Measurements from ENCODE around the gene CRYBG1.

CRYBG1 gene

DNA sequence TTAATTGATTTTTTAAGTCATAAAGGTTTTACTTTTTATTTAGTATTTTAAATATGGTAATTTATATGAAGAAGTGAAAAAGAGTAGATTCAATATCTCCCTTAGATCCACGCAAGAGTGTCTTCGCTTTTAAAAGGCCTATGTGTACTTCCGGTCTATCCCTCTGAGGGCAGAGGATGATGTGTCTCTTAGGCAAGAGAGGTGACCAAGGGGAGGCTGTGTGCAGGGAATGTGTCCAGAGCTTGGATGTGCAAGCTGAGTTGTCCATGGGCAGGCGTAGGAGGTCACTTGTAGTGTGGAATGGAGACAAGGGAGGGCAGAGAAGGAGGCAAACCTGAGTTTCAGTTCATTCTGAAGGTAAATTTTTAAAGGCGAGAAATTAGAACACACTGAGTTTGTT lies 113.9 kb downstream of the CRYBG1 start:
- no peaks in the 10 kb centered on the region for H3K27me3 ChIP-seq (ENCODE audit: insufficient read depth, low read length, poor library complexity, severe bottlenecking)
- TF ChIP-seq, protein P1, sequence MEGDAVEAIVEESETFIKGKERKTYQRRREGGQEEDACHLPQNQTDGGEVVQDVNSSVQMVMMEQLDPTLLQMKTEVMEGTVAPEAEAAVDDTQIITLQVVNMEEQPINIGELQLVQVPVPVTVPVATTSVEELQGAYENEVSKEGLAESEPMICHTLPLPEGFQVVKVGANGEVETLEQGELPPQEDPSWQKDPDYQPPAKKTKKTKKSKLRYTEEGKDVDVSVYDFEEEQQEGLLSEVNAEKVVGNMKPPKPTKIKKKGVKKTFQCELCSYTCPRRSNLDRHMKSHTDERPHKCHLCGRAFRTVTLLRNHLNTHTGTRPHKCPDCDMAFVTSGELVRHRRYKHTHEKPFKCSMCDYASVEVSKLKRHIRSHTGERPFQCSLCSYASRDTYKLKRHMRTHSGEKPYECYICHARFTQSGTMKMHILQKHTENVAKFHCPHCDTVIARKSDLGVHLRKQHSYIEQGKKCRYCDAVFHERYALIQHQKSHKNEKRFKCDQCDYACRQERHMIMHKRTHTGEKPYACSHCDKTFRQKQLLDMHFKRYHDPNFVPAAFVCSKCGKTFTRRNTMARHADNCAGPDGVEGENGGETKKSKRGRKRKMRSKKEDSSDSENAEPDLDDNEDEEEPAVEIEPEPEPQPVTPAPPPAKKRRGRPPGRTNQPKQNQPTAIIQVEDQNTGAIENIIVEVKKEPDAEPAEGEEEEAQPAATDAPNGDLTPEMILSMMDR (conservative IDR thresholded peaks at IDR 0.05; ENCODE audit: low read length), result no peak
- no peak for TF ChIP-seq EZH2phosphoT487 (IDR thresholded peaks at IDR 0.05; ENCODE audit: borderline replicate concordance)
- no peaks in the 10 kb centered on the region for H3K9me2 ChIP-seq (replicated peaks; ENCODE audit: low read depth, low read length)
- H3K4me2 ChIP-seq (ENCODE audit: low read depth, low read length, poor library complexity, severe bottlenecking), result no peak overlapping the region
- H3K4me3 ChIP-seq (ENCODE audit: low read length, poor library complexity, severe bottlenecking), result no peak overlapping the region
- H3K36me3 ChIP-seq (ENCODE audit: insufficient read depth, low read length), result no peaks in the 10 kb centered on the region
- no peaks in the 10 kb centered on the region for H3F3A ChIP-seq (ENCODE audit: low read depth)
- H3K4me1 ChIP-seq (ENCODE audit: insufficient read depth, low read length, poor library complexity, severe bottlenecking), result peaks cover 17% of the 10 kb centered on the region
- no peaks in the 10 kb centered on the region for H4K20me1 ChIP-seq (ENCODE audit: insufficient read depth, low read length, poor library complexity, severe bottlenecking)
- no peak overlapping the region for H3K9ac ChIP-seq (ENCODE audit: low read depth, low read length, poor library complexity, severe bottlenecking)
- H2AFZ ChIP-seq (ENCODE audit: low read length), result no peak overlapping the region
- no peaks in the 10 kb centered on the region for H3K79me2 ChIP-seq (ENCODE audit: insufficient read depth, low read length)
- no peaks in the 10 kb centered on the region for H3K9me3 ChIP-seq (ENCODE audit: insufficient read depth, low read depth, low read length)

DNA sequence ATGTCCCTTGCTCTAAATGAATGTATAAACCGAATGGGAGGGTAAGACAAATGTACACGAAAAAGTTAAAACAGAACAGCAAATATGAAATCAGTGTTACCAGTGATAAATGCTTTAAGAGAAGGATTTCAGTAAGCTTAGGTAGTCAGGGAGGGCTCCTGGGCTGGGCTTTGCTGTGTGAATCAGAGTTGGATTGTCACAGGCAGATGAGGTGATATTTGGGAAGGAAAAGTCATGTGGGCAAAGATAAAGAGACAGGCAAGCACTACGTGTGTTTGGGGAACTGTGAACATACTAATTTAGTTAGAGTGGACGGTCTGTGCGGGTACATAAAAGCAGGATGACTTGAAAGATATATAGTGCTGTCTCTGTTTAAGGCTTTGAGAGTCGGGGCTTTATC lies 114.8 kb downstream of the CRYBG1 start:
- Histone ChIP-seq H4K20me1 (ENCODE audit: insufficient read depth, low read length, poor library complexity, severe bottlenecking) (no peaks in the 10 kb centered on the region), H3K36me3 (ENCODE audit: insufficient read depth, low read length) (no peaks in the 10 kb centered on the region), H3K79me2 (ENCODE audit: insufficient read depth, low read length) (no peaks in the 10 kb centered on the region), H2AFZ (ENCODE audit: low read length) (peak overlapping the region; percentile 28; the same call in 1 of the 2 replicates), H3K9me2 (replicated peaks; ENCODE audit: low read depth, low read length) (no peaks in the 10 kb centered on the region), H3K9me3 (ENCODE audit: insufficient read depth, low read depth, low read length) (no peaks in the 10 kb centered on the region), H3K4me3 (ENCODE audit: low read length, poor library complexity, severe bottlenecking) (no peak overlapping the region), H3K4me2 (ENCODE audit: low read depth, low read length, poor library complexity, severe bottlenecking) (no peak overlapping the region), H3K9ac (ENCODE audit: low read depth, low read length, poor library complexity, severe bottlenecking) (no peak overlapping the region), H3F3A (ENCODE audit: low read depth) (no peaks in the 10 kb centered on the region), H3K4me1 (ENCODE audit: insufficient read depth, low read length, poor library complexity, severe bottlenecking) (peaks cover 17% of the 10 kb centered on the region), H3K27me3 (ENCODE audit: insufficient read depth, low read length, poor library complexity, severe bottlenecking) (no peaks in the 10 kb centered on the region)
- TF ChIP-seq, protein P1 (conservative IDR thresholded peaks at IDR 0.05; ENCODE audit: low read length), result no peak
- TF ChIP-seq EZH2phosphoT487 (IDR thresholded peaks at IDR 0.05; ENCODE audit: borderline replicate concordance), result no peak

DNA sequence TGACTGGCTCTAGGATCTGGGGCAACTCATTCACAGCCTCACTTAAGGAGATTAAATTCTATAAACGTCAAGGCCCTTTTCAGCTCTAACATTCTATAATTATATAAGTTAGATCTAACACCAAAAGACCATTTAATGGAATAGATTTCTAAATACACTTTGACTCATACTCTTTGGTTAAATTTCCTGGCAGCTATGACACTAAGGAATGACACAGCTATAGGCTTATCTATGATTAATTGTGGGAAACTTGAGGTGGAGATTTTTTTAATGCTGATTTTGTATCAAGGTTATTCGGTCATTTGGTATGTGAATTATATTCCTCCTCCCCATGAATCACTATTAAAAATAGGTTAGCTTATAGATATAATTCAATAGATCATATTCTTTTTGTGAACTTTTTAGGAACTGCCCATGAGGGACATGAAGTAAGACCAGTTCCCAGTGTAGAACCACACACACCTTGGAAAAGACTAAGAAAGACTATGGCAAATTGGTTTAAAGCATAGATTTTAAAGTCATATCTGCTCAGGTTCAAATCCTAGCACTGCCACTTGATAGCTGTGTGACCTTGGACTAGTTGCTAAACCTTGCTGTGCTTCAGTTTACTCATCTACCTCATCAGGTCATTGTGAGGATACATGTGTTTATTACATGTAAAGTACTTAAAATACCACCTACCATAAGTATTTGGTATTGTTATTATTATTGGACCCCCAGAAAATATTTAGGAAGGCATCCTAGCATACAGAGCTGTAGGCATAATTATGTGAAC lies 116.0 kb downstream of the CRYBG1 start:
- Histone ChIP-seq H4K20me1 (ENCODE audit: insufficient read depth, low read length, poor library complexity, severe bottlenecking) (no peaks in the 10 kb centered on the region), H3K4me3 (ENCODE audit: low read length, poor library complexity, severe bottlenecking) (no peak overlapping the region), H3K79me2 (ENCODE audit: insufficient read depth, low read length) (no peaks in the 10 kb centered on the region), H3K9ac (ENCODE audit: low read depth, low read length, poor library complexity, severe bottlenecking) (no peak overlapping the region), H2AFZ (ENCODE audit: low read length) (peak overlapping the region; percentile 86; the same call in 1 of the 2 replicates), H3K9me2 (replicated peaks; ENCODE audit: low read depth, low read length) (no peaks in the 10 kb centered on the region), H3F3A (ENCODE audit: low read depth) (no peaks in the 10 kb centered on the region), H3K27me3 (ENCODE audit: insufficient read depth, low read length, poor library complexity, severe bottlenecking) (no peaks in the 10 kb centered on the region), H3K9me3 (ENCODE audit: insufficient read depth, low read depth, low read length) (no peaks in the 10 kb centered on the region), H3K4me2 (ENCODE audit: low read depth, low read length, poor library complexity, severe bottlenecking) (peak overlapping the region; percentile 49), H3K4me1 (ENCODE audit: insufficient read depth, low read length, poor library complexity, severe bottlenecking) (peaks cover 17% of the 10 kb centered on the region), H3K36me3 (ENCODE audit: insufficient read depth, low read length) (no peaks in the 10 kb centered on the region)
- TF ChIP-seq EZH2phosphoT487 (IDR thresholded peaks at IDR 0.05; ENCODE audit: borderline replicate concordance), result no peak
- TF ChIP-seq, protein P1 (conservative IDR thresholded peaks at IDR 0.05; ENCODE audit: low read length), result no peak

Measured in Loucy (cell line).